WTC11 (cell line): ENCODE data around the gene SCAF4. TPM values are rescaled to one million over a fixed set of nuclear protein-coding genes. Genes with fewer than 3 reads are reported as not detected.

Experiments used
- ATAC-seq: fragments of 200-7000 bp; cut with Tn5 transposase; 2 replicates; pipeline ENCODE4 v1.10.0; 2021; ENCODE audit warnings: mild to moderate bottlenecking, moderate library complexity
- CTCF ChIA-PET: fragments of 300-600 bp; sonication (Branson Sonifier 250); formaldehyde crosslinking; loops from one replicate; lab custom pipeline; 2021; ENCODE audit warnings: antibody characterized with exemption; lab: Charles Lee
- POLR2A ChIA-PET: fragments of 350-600 bp; sonication (Branson Sonifier 250); formaldehyde crosslinking; loops from one replicate; lab custom pipeline; 2021; ENCODE audit warnings: antibody characterized with exemption; lab: Charles Lee
- DNase-seq: peaks from one replicate; pipeline ENCODE4 v3.0.0; 2021; ENCODE audit warnings: low spot score
- H3K27ac Mint-ChIP-seq: 2 replicates; pipeline ENCODE4 v1.8.0; 2021; ENCODE audit warnings: mixed read lengths
- H3K27me3 Mint-ChIP-seq: 2 replicates; pipeline ENCODE4 v1.8.0; 2021; ENCODE audit warnings: low read depth, mild to moderate bottlenecking, moderate library complexity, mixed read lengths
- H3K36me3 Mint-ChIP-seq: 2 replicates; pipeline ENCODE4 v1.8.0; 2021; ENCODE audit warnings: mixed read lengths
- H3K4me1 Mint-ChIP-seq: 2 replicates; pipeline ENCODE4 v1.8.0; 2022; ENCODE audit warnings: mixed read lengths
- H3K4me3 Mint-ChIP-seq: 2 replicates; pipeline ENCODE4 v1.8.0; 2021; ENCODE audit warnings: mild to moderate bottlenecking, moderate library complexity, mixed read lengths
- H3K9me3 Mint-ChIP-seq: 2 replicates; pipeline ENCODE4 v1.8.0; 2021; ENCODE audit warnings: mixed read lengths
- CDX4 ChIP-seq: fragments of 250-450 bp; sonication (Bioruptor Pico); IDR thresholded peaks from 2 replicates; pipeline ENCODE4 v1.9.0; 2021; ENCODE audit warnings: moderate library complexity, mild to moderate bottlenecking, inconsistent platforms, borderline replicate concordance
- CREM ChIP-seq: sonication (generic); formaldehyde crosslinking; IDR thresholded peaks from 2 replicates; pipeline ENCODE4 v1.8.1; 2022; ENCODE audit warnings: mild to moderate bottlenecking, missing genetic modification reagents, moderate library complexity
- GRHL2 ChIP-seq: fragments of 250-450 bp; sonication (Bioruptor Pico); IDR thresholded peaks from 2 replicates; pipeline ENCODE4 v1.8.0; 2022; ENCODE audit warnings: mild to moderate bottlenecking, moderate library complexity; ENCODE audit not compliant: insufficient replicate concordance, severe bottlenecking
- GTF2I ChIP-seq: fragments of 250-450 bp; sonication (Bioruptor Pico); conservative IDR thresholded peaks from 2 replicates; pipeline ENCODE4 v1.4.0; 2021; ENCODE audit warnings: mild to moderate bottlenecking
- JUN ChIP-seq: sonication (generic); formaldehyde crosslinking; IDR thresholded peaks from 2 replicates; pipeline ENCODE4 v1.8.0; 2023; ENCODE audit warnings: mild to moderate bottlenecking, missing genetic modification reagents
- MAX ChIP-seq: sonication (generic); formaldehyde crosslinking; IDR thresholded peaks from 2 replicates; pipeline ENCODE4 v1.8.0; 2022; ENCODE audit warnings: mild to moderate bottlenecking, missing genetic modification reagents
- MYBL2 ChIP-seq: sonication (generic); formaldehyde crosslinking; IDR thresholded peaks from 2 replicates; pipeline ENCODE4 v1.8.1; 2023; ENCODE audit warnings: mild to moderate bottlenecking, moderate library complexity, missing genetic modification reagents
- NR2C2 ChIP-seq: sonication (generic); formaldehyde crosslinking; IDR thresholded peaks from 2 replicates; pipeline ENCODE4 v1.8.0; 2022; ENCODE audit warnings: mild to moderate bottlenecking, missing genetic modification reagents
- PREB ChIP-seq: sonication (generic); formaldehyde crosslinking; IDR thresholded peaks from 2 replicates; pipeline ENCODE4 v1.8.1; 2022; ENCODE audit warnings: mild to moderate bottlenecking, missing genetic modification reagents, moderate library complexity, borderline replicate concordance
- PRRX2 ChIP-seq: fragments of 250-450 bp; sonication (Bioruptor Pico); IDR thresholded peaks from 2 replicates; pipeline ENCODE4 v1.8.0; 2021; ENCODE audit warnings: mild to moderate bottlenecking
- SMAD3 ChIP-seq: sonication (generic); formaldehyde crosslinking; IDR thresholded peaks from 2 replicates; pipeline ENCODE4 v1.8.0; 2022; ENCODE audit warnings: missing genetic modification reagents, mild to moderate bottlenecking, borderline replicate concordance
- TEAD4 ChIP-seq: sonication (generic); formaldehyde crosslinking; IDR thresholded peaks from 2 replicates; pipeline ENCODE4 v1.8.0; 2022; ENCODE audit warnings: mild to moderate bottlenecking, missing genetic modification reagents
- TP53 ChIP-seq: sonication (generic); formaldehyde crosslinking; IDR thresholded peaks from 2 replicates; pipeline ENCODE4 v1.8.1; 2023; ENCODE audit warnings: mild to moderate bottlenecking, missing genetic modification reagents
- ZBTB21 ChIP-seq: sonication (generic); formaldehyde crosslinking; IDR thresholded peaks from 2 replicates; pipeline ENCODE4 v1.8.1; 2023; ENCODE audit warnings: mild to moderate bottlenecking, missing genetic modification reagents, borderline replicate concordance
- ZMAT4 ChIP-seq: fragments of 250-450 bp; sonication (Bioruptor Pico); IDR thresholded peaks from 2 replicates; pipeline ENCODE4 v1.9.0; 2021; ENCODE audit warnings: mild to moderate bottlenecking
- ZNF219 ChIP-seq: sonication (generic); formaldehyde crosslinking; IDR thresholded peaks from 2 replicates; pipeline ENCODE4 v1.8.0; 2023; ENCODE audit warnings: missing genetic modification reagents, mild to moderate bottlenecking, borderline replicate concordance
- ZNF263 ChIP-seq: sonication (generic); formaldehyde crosslinking; IDR thresholded peaks from 2 replicates; pipeline ENCODE4 v1.8.1; 2022; ENCODE audit warnings: low read depth, mild to moderate bottlenecking, moderate library complexity, missing genetic modification reagents
- ZNF281 ChIP-seq: sonication (generic); formaldehyde crosslinking; IDR thresholded peaks from 2 replicates; pipeline ENCODE4 v1.8.0; 2023; ENCODE audit warnings: mild to moderate bottlenecking, missing genetic modification reagents
- ZNF425 ChIP-seq: fragments of 250-450 bp; sonication (Bioruptor Pico); conservative IDR thresholded peaks from 2 replicates; pipeline ENCODE4 v1.9.0; 2021; ENCODE audit warnings: mild to moderate bottlenecking
- total RNA-seq: library from RNA; stranded (reverse); gene quantifications from 3 replicates; pipeline ENCODE4 v1.2.3, GENCODE V29; 2021

Gene SCAF4
- total RNA-seq, 1 experiment from 2014 or later: 54.0 TPM

- Mint-ChIP-seq H3K9me3 (no peaks in the 10 kb centered on the region), H3K36me3 (no peaks in the 10 kb centered on the region), H3K4me1 (no peaks in the 10 kb centered on the region), H3K27me3 (no peaks in the 10 kb centered on the region), H3K27ac (no peak overlapping the region), H3K4me3 (no peak overlapping the region)
- TF ChIP-seq NR2C2 (CRISPR knock-in tag) (no peak), ZNF263 (CRISPR knock-in tag) (no peak), JUN (CRISPR knock-in tag) (no peak), MAX (CRISPR knock-in tag) (no peak), ZNF219 (CRISPR knock-in tag) (no peak), PREB (CRISPR knock-in tag) (no peak), CREM (no peak), SMAD3 (CRISPR knock-in tag) (no peak), CDX4 (CRISPR knock-in tag) (no peak), ZNF281 (CRISPR knock-in tag) (no peak), ZBTB21 (CRISPR knock-in tag) (no peak), MYBL2 (CRISPR knock-in tag) (no peak), PRRX2 (CRISPR knock-in tag) (no peak), ZNF425 (CRISPR knock-in tag) (no peak), ZMAT4 (CRISPR knock-in tag) (no peak)
- ChIA-PET CTCF (no interaction called here), POLR2A (no interaction called here)
- ATAC-seq: no peak
- DNase-seq: no peak
These were observed 42.1 kb upstream of the SCAF4 start for GRCh38 chr21:31774031-31774430.

- Mint-ChIP-seq H3K27me3 (no peaks in the 10 kb centered on the region), H3K4me1 (no peaks in the 10 kb centered on the region), H3K9me3 (no peaks in the 10 kb centered on the region), H3K4me3 (no peak overlapping the region), H3K36me3 (no peaks in the 10 kb centered on the region), H3K27ac (no peak overlapping the region)
- ChIA-PET POLR2A (interaction anchor here (0.7 kb wide), 1 partner anchor 1962 kb away, joined by 3 read pairs; no protein-coding TSS in a partner anchor), CTCF (no interaction called here)
- no peak for ATAC-seq
- no peak for DNase-seq
- TF ChIP-seq GRHL2 (CRISPR knock-in tag) (no peak), TEAD4 (CRISPR knock-in tag) (no peak), ZNF425 (CRISPR knock-in tag) (no peak), CDX4 (CRISPR knock-in tag) (no peak), TP53 (CRISPR knock-in tag) (no peak), GTF2I (CRISPR knock-in tag) (no peak), JUN (CRISPR knock-in tag) (no peak), ZMAT4 (CRISPR knock-in tag) (no peak)
These were observed 41.0 kb upstream of the SCAF4 start for GRCh38 chr21:31772674-31773555.
